Measurements from ENCODE around the gene ATP5PD.

Gene ATP5PD

DNA sequence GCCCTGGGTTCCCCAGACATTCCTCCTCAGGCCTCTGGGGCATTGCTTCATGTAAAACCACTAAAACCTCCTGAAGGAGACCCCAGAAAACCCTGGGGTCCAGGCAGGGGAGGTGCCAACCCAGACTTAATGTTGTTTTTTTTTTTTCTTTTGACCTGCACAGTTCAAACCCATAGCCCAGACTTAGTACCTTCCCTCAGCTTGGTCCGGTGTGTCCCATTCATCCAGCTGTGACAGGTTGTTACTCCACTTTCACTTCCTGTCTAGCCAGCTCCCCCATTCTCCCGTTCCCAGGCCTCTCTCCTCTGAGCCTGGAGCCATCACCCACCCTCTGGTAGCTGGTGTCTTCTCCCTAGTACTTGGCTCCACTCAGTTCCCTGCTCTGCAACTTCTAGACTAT is 54.5 kb downstream of the ATP5PD start:
- Histone ChIP-seq H3K36me3 (ENCODE audit: control insufficient read depth, insufficient read depth, low read length) (no peaks in the 10 kb centered on the region), H3K27ac (ENCODE audit: insufficient read depth, low read depth, low read length, poor library complexity, severe bottlenecking) (no peak overlapping the region), H3K4me1 (ENCODE audit: control insufficient read depth, insufficient read depth, low read length) (peaks cover 6% of the 10 kb centered on the region), H3K9me3 (ENCODE audit: control insufficient read depth, low read length) (no peaks in the 10 kb centered on the region), H3K4me3 (ENCODE audit: insufficient read depth, low read depth, low read length) (no peak overlapping the region), H3K27me3 (ENCODE audit: control insufficient read depth, insufficient read depth, low read length, poor library complexity, severe bottlenecking) (no peaks in the 10 kb centered on the region)
- WGBS, 2 experiments, result 86 to 91% methylated on average over 2 of the region's 2 CpGs

DNA sequence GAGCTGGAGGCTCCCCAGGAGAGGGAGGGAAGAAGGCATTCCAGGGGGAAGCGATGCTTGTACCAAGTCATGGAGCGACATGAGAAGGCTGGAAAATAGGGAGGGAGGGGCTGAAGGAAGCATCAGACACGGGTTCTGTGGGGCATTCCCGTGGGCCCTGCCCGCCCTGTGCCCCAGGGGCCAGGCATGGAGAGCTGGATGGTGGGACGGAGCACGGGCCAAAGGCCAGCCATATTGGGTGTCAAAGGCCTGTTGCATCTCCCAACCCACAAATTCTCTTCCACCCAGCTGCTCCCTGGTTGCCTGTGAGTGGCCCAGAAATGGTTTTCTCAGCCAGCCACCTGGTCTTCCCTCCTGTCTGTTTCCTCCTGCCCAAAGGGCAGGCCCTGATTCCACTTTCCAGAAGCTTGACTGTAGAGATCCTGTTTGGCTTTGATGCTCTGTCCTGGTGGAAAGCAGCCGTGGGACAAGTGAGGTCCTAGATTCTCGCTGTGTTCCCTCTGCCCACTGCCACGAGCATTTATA is 56.1 kb downstream of the ATP5PD start:
- no peaks in the 10 kb centered on the region for H3K27me3 ChIP-seq (ENCODE audit: control insufficient read depth, insufficient read depth, low read length, poor library complexity, severe bottlenecking)
- WGBS, 2 experiments, result 93 to 94% methylated on average over 10 of the region's 10 CpGs
- H3K27ac ChIP-seq (ENCODE audit: insufficient read depth, low read depth, low read length, poor library complexity, severe bottlenecking), result no peak overlapping the region
- H3K4me3 ChIP-seq (ENCODE audit: insufficient read depth, low read depth, low read length), result no peak overlapping the region
- H3K9me3 ChIP-seq (ENCODE audit: control insufficient read depth, low read length), result no peaks in the 10 kb centered on the region
- no peaks in the 10 kb centered on the region for H3K36me3 ChIP-seq (ENCODE audit: control insufficient read depth, insufficient read depth, low read length)
- peaks cover 6% of the 10 kb centered on the region for H3K4me1 ChIP-seq (ENCODE audit: control insufficient read depth, insufficient read depth, low read length)

Data from ectodermal cell (in vitro differentiated cells).